ENCODE data around the gene NGEF.

NGEF gene

GRCh38 chr2:232843834-232844233 lies 169.2 kb downstream of the NGEF start (continued):
- no peak for TF ChIP-seq SCRT2 (tag by site-specific recombination; IDR thresholded peaks at IDR 0.05)
- TF ChIP-seq ZNF747 (tag by site-specific recombination; IDR thresholded peaks at IDR 0.05): no peak
- no peak for TF ChIP-seq ZNF114 (tag by site-specific recombination; IDR thresholded peaks at IDR 0.05)
- TF ChIP-seq ZNF223 (tag by site-specific recombination; IDR thresholded peaks at IDR 0.05): no peak

- CTCF ChIA-PET: interaction anchor here (0.7 to 3.5 kb wide), 6 partner anchors 11 to 409 kb away, joined by 3 to 22 read pairs (median 5); partner anchors contain the start of gene ATG16L1
- H3K36me3 ChIP-seq (ENCODE audit: control insufficient read depth in 2 of 2, insufficient read depth in 1 of 2, low read length in 2 of 2): peaks cover 36 to 90% of the 10 kb centered on the region in 2 experiments
Measured at GRCh38 chr2:232842689-232843088, 170.4 kb downstream of the NGEF start.

GRCh38 chr2:232839411-232840079 lies 173.5 kb downstream of the NGEF start:
- no peak overlapping the region for H3K4me3 ChIP-seq (ENCODE audit: low read depth, low read length)
- CTCF ChIA-PET: interaction anchor here (0.6 to 1.3 kb wide), 5 partner anchors 13 to 411 kb away, joined by 3 to 6 read pairs (median 3); no protein-coding TSS in a partner anchor
- TF ChIP-seq ZNF24 (tag by site-specific recombination; IDR thresholded peaks at IDR 0.05): no peak
- H3K9me3 ChIP-seq (ENCODE audit: control insufficient read depth, insufficient read depth, low read depth, low read length): no peaks in the 10 kb centered on the region
- POLR2A ChIA-PET: no interaction called here
- no peak overlapping the region for H3K27ac ChIP-seq (ENCODE audit: extremely low read depth, low read depth, low read length)
- H3K4me1 ChIP-seq (ENCODE audit: control insufficient read depth, insufficient read depth, low read length): peaks cover 10% of the 10 kb centered on the region; the same call in 1 of the 2 replicates
- peaks cover 30 to 80% of the 10 kb centered on the region in 2 experiments for H3K36me3 ChIP-seq (ENCODE audit: control insufficient read depth in 2 of 2, insufficient read depth in 1 of 2, low read length in 2 of 2)

More at GRCh38 chr2:232842689-232843088, 170.4 kb downstream of the NGEF start:
- Histone ChIP-seq H3K4me1 (ENCODE audit: control insufficient read depth, insufficient read depth, low read length) (peaks cover 10% of the 10 kb centered on the region; the same call in 1 of the 2 replicates), H3K4me3 (ENCODE audit: low read depth, low read length) (no peak overlapping the region), H3K27ac (ENCODE audit: extremely low read depth, low read depth, low read length) (no peak overlapping the region), H3K9me3 (ENCODE audit: control insufficient read depth, insufficient read depth, low read depth, low read length) (no peaks in the 10 kb centered on the region)
- TF ChIP-seq ZNF692 (tag by site-specific recombination; IDR thresholded peaks at IDR 0.05) (no peak), ZNF133 (tag by site-specific recombination; IDR thresholded peaks at IDR 0.05) (no peak), ZSCAN5A (tag by site-specific recombination; IDR thresholded peaks at IDR 0.05) (no peak), ZNF48 (tag by site-specific recombination; IDR thresholded peaks at IDR 0.05) (no peak)
- POLR2A ChIA-PET: interaction anchor here (0.7 kb wide), 1 partner anchor 119 kb away, joined by 4 read pairs; no protein-coding TSS in a partner anchor

- peaks cover 10% of the 10 kb centered on the region; the same call in 1 of the 2 replicates for H3K4me1 ChIP-seq (ENCODE audit: control insufficient read depth, insufficient read depth, low read length)
- TF ChIP-seq ZNF704 (tag by site-specific recombination; IDR thresholded peaks at IDR 0.05) (no peak), ZNF747 (tag by site-specific recombination; IDR thresholded peaks at IDR 0.05) (no peak), PRDM1 (tag by site-specific recombination; IDR thresholded peaks at IDR 0.05) (no peak), ZNF610 (tag by site-specific recombination; IDR thresholded peaks at IDR 0.05; ENCODE audit: borderline replicate concordance) (no peak), ZNF423 (tag by site-specific recombination; IDR thresholded peaks at IDR 0.05) (no peak), ZBTB6 (tag by site-specific recombination; IDR thresholded peaks at IDR 0.05) (no peak), ZNF175 (tag by site-specific recombination; IDR thresholded peaks at IDR 0.05) (no peak), ZNF626 (tag by site-specific recombination; IDR thresholded peaks at IDR 0.05) (no peak), ZNF701 (tag by site-specific recombination; IDR thresholded peaks at IDR 0.05) (no peak), ZSCAN16 (tag by site-specific recombination; IDR thresholded peaks at IDR 0.05) (no peak), ZNF274 (IDR thresholded peaks at IDR 0.05; ENCODE audit: low read length) (no peak), ZNF274 (tag by site-specific recombination; IDR thresholded peaks at IDR 0.05; ENCODE audit: borderline replicate concordance) (no peak)
- CTCF ChIA-PET: interaction anchor here (0.5 to 1.0 kb wide), 2 partner anchors 12 to 233 kb away, joined by 3 to 4 read pairs; no protein-coding TSS in a partner anchor
- no peaks in the 10 kb centered on the region for H3K9me3 ChIP-seq (ENCODE audit: control insufficient read depth, insufficient read depth, low read depth, low read length)
- H3K27ac ChIP-seq (ENCODE audit: extremely low read depth, low read depth, low read length): no peak overlapping the region
- H3K36me3 ChIP-seq (ENCODE audit: control insufficient read depth in 2 of 2, insufficient read depth in 1 of 2, low read length in 2 of 2): peaks cover 31 to 80% of the 10 kb centered on the region in 2 experiments
- POLR2A ChIA-PET: no interaction called here
- H3K4me3 ChIP-seq (ENCODE audit: low read depth, low read length): no peak overlapping the region
Measured at GRCh38 chr2:232838406-232838874, 174.6 kb downstream of the NGEF start.

Data from HEK293 (cell line).